ENCODE results near the gene MOB3A.

DNA sequence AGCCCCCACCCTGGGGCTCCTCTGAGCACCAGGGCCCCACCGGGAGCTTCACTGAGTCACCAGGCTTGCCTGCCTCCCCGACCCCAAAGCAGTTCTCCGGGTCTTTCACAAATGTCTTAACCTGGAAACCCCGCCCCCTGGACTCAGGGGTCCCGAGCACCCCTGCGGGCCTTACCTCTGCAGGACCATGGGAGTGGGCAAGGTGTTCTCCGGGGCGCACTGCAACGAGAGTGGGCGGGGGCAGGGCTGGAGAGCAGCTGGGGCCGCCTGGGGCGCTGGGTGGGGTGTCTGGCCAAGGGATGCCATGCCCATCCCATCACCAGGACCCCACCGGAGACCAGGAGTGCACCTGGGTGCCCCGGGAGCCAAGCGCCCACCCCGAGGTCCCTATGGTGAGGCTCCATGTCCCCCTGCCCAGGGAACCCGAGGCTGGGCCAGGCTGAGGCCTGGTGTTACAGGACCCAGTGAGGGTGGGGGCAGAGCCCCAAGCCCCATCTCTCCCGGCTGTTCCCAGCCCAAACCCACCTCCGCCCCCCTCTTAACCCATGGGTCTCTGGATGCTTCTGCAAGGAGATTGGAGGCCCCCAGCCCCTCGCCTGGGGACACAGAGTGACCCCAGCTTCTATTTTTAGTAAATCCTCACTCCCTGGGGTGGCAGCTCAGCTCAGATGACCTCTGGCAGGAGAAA is 56.0 kb downstream of the MOB3A start:
- TF ChIP-seq, protein P1, sequence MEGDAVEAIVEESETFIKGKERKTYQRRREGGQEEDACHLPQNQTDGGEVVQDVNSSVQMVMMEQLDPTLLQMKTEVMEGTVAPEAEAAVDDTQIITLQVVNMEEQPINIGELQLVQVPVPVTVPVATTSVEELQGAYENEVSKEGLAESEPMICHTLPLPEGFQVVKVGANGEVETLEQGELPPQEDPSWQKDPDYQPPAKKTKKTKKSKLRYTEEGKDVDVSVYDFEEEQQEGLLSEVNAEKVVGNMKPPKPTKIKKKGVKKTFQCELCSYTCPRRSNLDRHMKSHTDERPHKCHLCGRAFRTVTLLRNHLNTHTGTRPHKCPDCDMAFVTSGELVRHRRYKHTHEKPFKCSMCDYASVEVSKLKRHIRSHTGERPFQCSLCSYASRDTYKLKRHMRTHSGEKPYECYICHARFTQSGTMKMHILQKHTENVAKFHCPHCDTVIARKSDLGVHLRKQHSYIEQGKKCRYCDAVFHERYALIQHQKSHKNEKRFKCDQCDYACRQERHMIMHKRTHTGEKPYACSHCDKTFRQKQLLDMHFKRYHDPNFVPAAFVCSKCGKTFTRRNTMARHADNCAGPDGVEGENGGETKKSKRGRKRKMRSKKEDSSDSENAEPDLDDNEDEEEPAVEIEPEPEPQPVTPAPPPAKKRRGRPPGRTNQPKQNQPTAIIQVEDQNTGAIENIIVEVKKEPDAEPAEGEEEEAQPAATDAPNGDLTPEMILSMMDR (IDR thresholded peaks at IDR 0.05; ENCODE audit: low read depth, low read length) = no peak
- TF ChIP-seq POLR2A (IDR thresholded peaks at IDR 0.05; ENCODE audit: extremely low read depth, insufficient read length) (no peak), MYC (IDR thresholded peaks at IDR 0.05; ENCODE audit: low read depth, low read length) (no peak)
- TF ChIP-seq, protein P2, sequence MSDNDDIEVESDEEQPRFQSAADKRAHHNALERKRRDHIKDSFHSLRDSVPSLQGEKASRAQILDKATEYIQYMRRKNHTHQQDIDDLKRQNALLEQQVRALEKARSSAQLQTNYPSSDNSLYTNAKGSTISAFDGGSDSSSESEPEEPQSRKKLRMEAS (IDR thresholded peaks at IDR 0.05; ENCODE audit: low read depth, low read length) = no peak

Measured in NB4 (cell line).